ENCODE results near the gene PTGR3. TPM values are rescaled to one million over a fixed set of nuclear protein-coding genes. Genes with fewer than 3 reads are reported as not detected.

PTGR3 gene
- total RNA-seq, 1 experiment from 2014 or later = 31.7 TPM

DNA sequence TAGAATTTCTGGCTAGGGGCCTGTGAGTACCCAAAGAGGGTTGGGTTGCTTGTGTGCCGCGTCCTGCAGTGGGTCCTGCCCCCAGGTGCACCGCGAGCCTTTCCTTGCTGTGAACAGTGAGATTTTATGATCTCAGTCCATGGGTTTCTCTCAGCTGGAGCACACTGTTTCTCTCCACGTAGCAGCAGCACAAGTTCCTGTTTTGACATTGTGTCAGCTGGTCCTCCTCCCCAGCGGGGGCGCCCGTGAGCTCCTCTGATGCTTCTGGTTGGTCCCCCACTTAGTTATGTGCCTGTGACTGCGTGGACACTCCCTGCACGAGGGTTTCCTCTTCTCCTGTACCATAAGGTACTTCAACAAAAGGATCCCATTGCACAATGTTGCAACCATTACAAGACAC is 31.5 kb upstream of the PTGR3 start:
- no peaks in the 10 kb centered on the region for H3K36me3 Mint-ChIP-seq (ENCODE audit: insufficient read depth, unreplicated experiment)
- H3K9me3 Mint-ChIP-seq (ENCODE audit: low read depth, unreplicated experiment) = no peaks in the 10 kb centered on the region
- no peaks in the 10 kb centered on the region for H3K4me1 Mint-ChIP-seq (ENCODE audit: low read depth, unreplicated experiment)
- CTCF ChIA-PET = no interaction called here
- no peak overlapping the region for H3K4me3 Mint-ChIP-seq (ENCODE audit: low read depth, unreplicated experiment)
- H3K27me3 Mint-ChIP-seq (ENCODE audit: unreplicated experiment) = no peaks in the 10 kb centered on the region
- DNase-seq = no peak
- TF ChIP-seq, protein P1, sequence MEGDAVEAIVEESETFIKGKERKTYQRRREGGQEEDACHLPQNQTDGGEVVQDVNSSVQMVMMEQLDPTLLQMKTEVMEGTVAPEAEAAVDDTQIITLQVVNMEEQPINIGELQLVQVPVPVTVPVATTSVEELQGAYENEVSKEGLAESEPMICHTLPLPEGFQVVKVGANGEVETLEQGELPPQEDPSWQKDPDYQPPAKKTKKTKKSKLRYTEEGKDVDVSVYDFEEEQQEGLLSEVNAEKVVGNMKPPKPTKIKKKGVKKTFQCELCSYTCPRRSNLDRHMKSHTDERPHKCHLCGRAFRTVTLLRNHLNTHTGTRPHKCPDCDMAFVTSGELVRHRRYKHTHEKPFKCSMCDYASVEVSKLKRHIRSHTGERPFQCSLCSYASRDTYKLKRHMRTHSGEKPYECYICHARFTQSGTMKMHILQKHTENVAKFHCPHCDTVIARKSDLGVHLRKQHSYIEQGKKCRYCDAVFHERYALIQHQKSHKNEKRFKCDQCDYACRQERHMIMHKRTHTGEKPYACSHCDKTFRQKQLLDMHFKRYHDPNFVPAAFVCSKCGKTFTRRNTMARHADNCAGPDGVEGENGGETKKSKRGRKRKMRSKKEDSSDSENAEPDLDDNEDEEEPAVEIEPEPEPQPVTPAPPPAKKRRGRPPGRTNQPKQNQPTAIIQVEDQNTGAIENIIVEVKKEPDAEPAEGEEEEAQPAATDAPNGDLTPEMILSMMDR (IDR thresholded peaks at IDR 0.05; ENCODE audit: unreplicated experiment) = no peak
- BruUV-seq (replicated peaks) = no TSS peak
- intact Hi-C loops (cut with micrococcal nuclease; ENCODE audit: unreplicated experiment) = no loop called here
- no peak overlapping the region for H3K27ac Mint-ChIP-seq (ENCODE audit: unreplicated experiment)

DNA sequence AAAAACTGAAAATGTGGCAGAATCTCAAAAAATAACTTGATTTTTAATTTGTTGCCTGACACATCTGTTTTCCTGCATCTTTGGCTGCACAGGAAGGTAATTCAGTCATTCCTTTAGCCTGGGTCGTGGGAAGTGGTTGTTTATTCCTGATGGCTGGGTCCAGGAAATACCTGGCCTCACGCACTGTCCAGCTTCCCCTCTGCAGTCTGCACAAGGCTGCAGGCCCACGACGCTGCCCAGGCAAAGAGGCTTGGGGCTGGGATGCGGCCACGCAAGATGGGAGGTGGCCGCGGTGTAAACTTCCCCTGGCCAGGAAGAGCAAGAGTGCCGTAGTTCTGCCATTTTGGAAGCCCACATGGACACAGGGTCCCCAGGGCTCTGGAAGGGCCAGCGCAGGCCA is 29.8 kb upstream of the PTGR3 start:
- Mint-ChIP-seq H3K4me3 (ENCODE audit: low read depth, unreplicated experiment) (no peak overlapping the region), H3K36me3 (ENCODE audit: insufficient read depth, unreplicated experiment) (no peaks in the 10 kb centered on the region), H3K27me3 (ENCODE audit: unreplicated experiment) (no peaks in the 10 kb centered on the region), H3K27ac (ENCODE audit: unreplicated experiment) (no peak overlapping the region), H3K9me3 (ENCODE audit: low read depth, unreplicated experiment) (no peaks in the 10 kb centered on the region), H3K4me1 (ENCODE audit: low read depth, unreplicated experiment) (no peaks in the 10 kb centered on the region)
- BruUV-seq (replicated peaks) = no TSS peak
- CTCF ChIA-PET = no interaction called here
- TF ChIP-seq, protein P1 (IDR thresholded peaks at IDR 0.05; ENCODE audit: unreplicated experiment) = no peak
- no peak for DNase-seq
- intact Hi-C loops (cut with micrococcal nuclease; ENCODE audit: unreplicated experiment) = no loop called here

GRCh38 chr18:75238100-75238499 is 29.2 kb upstream of the PTGR3 start:
- CTCF ChIA-PET = no interaction called here
- Mint-ChIP-seq H3K4me1 (ENCODE audit: low read depth, unreplicated experiment) (no peaks in the 10 kb centered on the region), H3K36me3 (ENCODE audit: insufficient read depth, unreplicated experiment) (no peaks in the 10 kb centered on the region), H3K27ac (ENCODE audit: unreplicated experiment) (no peak overlapping the region), H3K27me3 (ENCODE audit: unreplicated experiment) (no peaks in the 10 kb centered on the region), H3K4me3 (ENCODE audit: low read depth, unreplicated experiment) (no peak overlapping the region), H3K9me3 (ENCODE audit: low read depth, unreplicated experiment) (no peaks in the 10 kb centered on the region)
- intact Hi-C loops (cut with micrococcal nuclease; ENCODE audit: unreplicated experiment) = no loop called here
- BruUV-seq (replicated peaks) = no TSS peak
- TF ChIP-seq, protein P1 (IDR thresholded peaks at IDR 0.05; ENCODE audit: unreplicated experiment) = no peak
- DNase-seq = no peak

DNA sequence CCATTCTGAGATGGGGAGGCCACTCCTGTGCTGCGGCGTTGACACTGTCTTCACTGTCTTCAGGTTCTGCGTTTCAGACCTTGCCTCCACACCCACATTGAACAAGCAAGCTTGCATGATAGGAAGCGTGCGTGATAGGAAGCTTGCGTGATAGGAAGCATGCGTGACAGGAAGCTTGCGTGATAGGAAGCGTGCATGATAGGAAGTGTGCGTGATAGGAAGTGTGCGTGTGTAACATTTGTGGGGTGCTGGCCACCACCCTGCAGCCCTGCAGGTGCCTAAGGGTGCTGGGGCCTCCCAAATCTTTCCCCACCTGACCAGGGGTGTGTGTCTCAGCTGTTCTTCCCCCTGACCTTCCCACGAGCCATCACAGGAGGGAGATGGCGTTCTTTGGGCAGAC is 27.0 kb upstream of the PTGR3 start:
- intact Hi-C loops (cut with micrococcal nuclease; ENCODE audit: unreplicated experiment) = no loop called here
- Mint-ChIP-seq H3K9me3 (ENCODE audit: low read depth, unreplicated experiment) (no peaks in the 10 kb centered on the region), H3K27me3 (ENCODE audit: unreplicated experiment) (no peaks in the 10 kb centered on the region), H3K27ac (ENCODE audit: unreplicated experiment) (no peak overlapping the region), H3K4me3 (ENCODE audit: low read depth, unreplicated experiment) (no peak overlapping the region), H3K4me1 (ENCODE audit: low read depth, unreplicated experiment) (no peaks in the 10 kb centered on the region), H3K36me3 (ENCODE audit: insufficient read depth, unreplicated experiment) (no peaks in the 10 kb centered on the region)
- TF ChIP-seq, protein P1 (IDR thresholded peaks at IDR 0.05; ENCODE audit: unreplicated experiment) = no peak
- DNase-seq = no peak
- CTCF ChIA-PET = interaction anchor here (0.6 kb wide), 1 partner anchor 981 kb away, joined by 5 read pairs; no protein-coding TSS in a partner anchor
- no TSS peak for BruUV-seq (replicated peaks)

Measured in Calu3 (cell line).